OCI-LY3 (cell line): ENCODE results near the gene METTL5.
A peak's percentile ranks its signal among the peaks of the same experiment; 100 is the strongest.

Experiments
- H2AFZ ChIP-seq: fragments of 200-600, 300-600 bp; shearing (Covaris generic); 2 replicates; pipeline ENCODE4 v1.6.0; 2014; ENCODE audit warnings: antibody characterized with exemption, low read depth, low read length
- H3K27ac ChIP-seq: fragments of 200-600, 300-600 bp; sonication (generic); 2 replicates; pipeline ENCODE4 v1.5.1; 2014; ENCODE audit warnings: mild to moderate bottlenecking, low read length, moderate library complexity, mixed read lengths
- H3K27me3 ChIP-seq: fragments of 200-600, 300-600 bp; sonication (generic); 2 replicates; pipeline ENCODE4 v1.6.1; 2014; ENCODE audit warnings: low read depth, low read length, mixed read lengths
- H3K36me3 ChIP-seq: fragments of 200-600, 300-600 bp; sonication (generic); replicated peaks from 2 replicates; pipeline ENCODE3; 2014; ENCODE audit warnings: low read depth, low read length, mixed read lengths
- H3K4me1 ChIP-seq: fragments of 300-600, 200-600 bp; sonication (generic); 2 replicates; pipeline ENCODE4 v1.6.1; 2014; ENCODE audit warnings: low read length, mixed read lengths
- H3K4me2 ChIP-seq: fragments of 200-600, 300-600 bp; sonication (generic); 2 replicates; pipeline ENCODE4 v1.6.1; 2014; ENCODE audit warnings: low read length, mixed read lengths
- H3K4me3 ChIP-seq: fragments of 300-600, 200-600 bp; sonication (generic); 2 replicates; pipeline ENCODE4 v1.5.1; 2014; ENCODE audit warnings: antibody characterized with exemption, mild to moderate bottlenecking, low read length, moderate library complexity
- H3K79me2 ChIP-seq: fragments of 300-600, 200-600 bp; shearing (Covaris generic); 2 replicates; pipeline ENCODE4 v1.6.1; 2014; ENCODE audit warnings: mild to moderate bottlenecking, low read length, mixed read lengths
- H3K9ac ChIP-seq: fragments of 300-600, 200-600 bp; shearing (Covaris generic); 2 replicates; pipeline ENCODE4 v1.6.0; 2014; ENCODE audit warnings: mild to moderate bottlenecking, low read length, moderate library complexity
- H3K9me3 ChIP-seq: fragments of 200-600, 300-600 bp; shearing (Covaris generic); 2 replicates; pipeline ENCODE4 v1.6.1; 2014; ENCODE audit warnings: low read length, mixed read lengths; ENCODE audit not compliant: insufficient read depth
- H4K20me1 ChIP-seq: fragments of 200-600, 300-600 bp; sonication (generic); 2 replicates; pipeline ENCODE4 v1.6.1; 2016; ENCODE audit warnings: low read length, mixed read lengths; ENCODE audit not compliant: insufficient read depth
- EZH2phosphoT487 ChIP-seq: fragments of 200-600 bp; shearing (Covaris generic); IDR thresholded peaks from 2 replicates; pipeline ENCODE4 v1.6.1; 2018; ENCODE audit warnings: antibody characterized with exemption, mixed run types, low read depth
- TF ChIP-seq, protein P1 (sequence below): fragments of 200-600, 300-600 bp; sonication (generic); IDR thresholded peaks from 2 replicates; pipeline ENCODE4 v1.5.1; 2014; ENCODE audit warnings: antibody characterized with exemption, low read length, low read depth

METTL5 gene

DNA sequence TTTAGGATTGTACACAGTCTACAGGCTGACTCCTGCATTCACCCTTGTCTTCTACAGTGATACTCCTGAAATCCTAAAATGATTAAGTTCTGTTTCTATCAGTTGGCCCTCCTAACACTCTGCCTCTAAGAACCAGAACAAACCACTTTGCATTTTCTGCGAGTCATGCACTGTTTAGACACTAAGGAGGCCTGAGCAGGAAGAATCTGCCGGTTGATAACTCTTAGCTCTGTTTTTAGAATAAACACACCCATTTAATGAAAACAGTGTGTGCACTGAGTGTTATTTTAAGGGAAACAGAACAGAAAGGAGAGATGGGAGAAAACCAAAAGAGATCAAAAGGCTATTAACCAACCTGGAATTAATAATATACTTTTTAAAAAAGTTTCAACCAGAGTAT, 48.9 kb downstream of the METTL5 start:
- peak overlapping the region; percentile 36 for H3K4me2 ChIP-seq
- H3K4me1 ChIP-seq = peaks cover 14% of the 10 kb centered on the region
- no peaks in the 10 kb centered on the region for H3K36me3 ChIP-seq
- no peaks in the 10 kb centered on the region for H3K27me3 ChIP-seq
- H4K20me1 ChIP-seq = no peaks in the 10 kb centered on the region
- no peaks in the 10 kb centered on the region for H3K79me2 ChIP-seq
- no peak overlapping the region for H3K4me3 ChIP-seq
- H3K9me3 ChIP-seq = no peaks in the 10 kb centered on the region
- H3K27ac ChIP-seq = no peak overlapping the region
- no peak overlapping the region for H2AFZ ChIP-seq
- 0 out of 2 replicates have a peak overlapping the region, but pooled peaks have one; percentile 1 for H3K9ac ChIP-seq
- TF ChIP-seq, protein P1, sequence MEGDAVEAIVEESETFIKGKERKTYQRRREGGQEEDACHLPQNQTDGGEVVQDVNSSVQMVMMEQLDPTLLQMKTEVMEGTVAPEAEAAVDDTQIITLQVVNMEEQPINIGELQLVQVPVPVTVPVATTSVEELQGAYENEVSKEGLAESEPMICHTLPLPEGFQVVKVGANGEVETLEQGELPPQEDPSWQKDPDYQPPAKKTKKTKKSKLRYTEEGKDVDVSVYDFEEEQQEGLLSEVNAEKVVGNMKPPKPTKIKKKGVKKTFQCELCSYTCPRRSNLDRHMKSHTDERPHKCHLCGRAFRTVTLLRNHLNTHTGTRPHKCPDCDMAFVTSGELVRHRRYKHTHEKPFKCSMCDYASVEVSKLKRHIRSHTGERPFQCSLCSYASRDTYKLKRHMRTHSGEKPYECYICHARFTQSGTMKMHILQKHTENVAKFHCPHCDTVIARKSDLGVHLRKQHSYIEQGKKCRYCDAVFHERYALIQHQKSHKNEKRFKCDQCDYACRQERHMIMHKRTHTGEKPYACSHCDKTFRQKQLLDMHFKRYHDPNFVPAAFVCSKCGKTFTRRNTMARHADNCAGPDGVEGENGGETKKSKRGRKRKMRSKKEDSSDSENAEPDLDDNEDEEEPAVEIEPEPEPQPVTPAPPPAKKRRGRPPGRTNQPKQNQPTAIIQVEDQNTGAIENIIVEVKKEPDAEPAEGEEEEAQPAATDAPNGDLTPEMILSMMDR = no peak

DNA sequence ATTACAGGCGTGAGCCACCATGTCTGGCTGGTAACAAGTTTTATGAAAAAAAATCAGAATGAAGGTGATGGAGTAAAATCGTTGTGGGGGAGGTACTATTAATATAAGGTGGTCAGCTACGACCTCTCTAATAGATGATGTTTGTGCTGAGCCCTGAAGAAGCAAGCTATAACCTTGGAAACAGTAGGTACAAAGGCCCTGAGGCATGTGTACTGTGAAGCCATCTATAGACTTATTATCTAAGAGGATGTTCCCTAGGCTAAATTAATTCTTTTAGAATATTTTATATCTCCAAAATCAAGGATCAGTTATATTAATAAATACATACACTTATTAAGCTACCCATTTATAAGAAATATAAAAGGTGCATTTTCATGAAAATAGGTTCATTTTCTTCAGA, 49.4 kb downstream of the METTL5 start:
- no peak overlapping the region for H2AFZ ChIP-seq
- H3K27me3 ChIP-seq = no peaks in the 10 kb centered on the region
- H3K4me2 ChIP-seq = peak overlapping the region; percentile 36; the same call in 1 of the 2 replicates
- H3K36me3 ChIP-seq = no peaks in the 10 kb centered on the region
- H3K4me3 ChIP-seq = no peak overlapping the region
- no peak overlapping the region for H3K9ac ChIP-seq
- H3K79me2 ChIP-seq = no peaks in the 10 kb centered on the region
- H3K9me3 ChIP-seq = no peaks in the 10 kb centered on the region
- H3K4me1 ChIP-seq = peaks cover 14% of the 10 kb centered on the region
- TF ChIP-seq, protein P1 = no peak
- TF ChIP-seq EZH2phosphoT487 = no peak
- no peak overlapping the region for H3K27ac ChIP-seq
- H4K20me1 ChIP-seq = no peaks in the 10 kb centered on the region

DNA sequence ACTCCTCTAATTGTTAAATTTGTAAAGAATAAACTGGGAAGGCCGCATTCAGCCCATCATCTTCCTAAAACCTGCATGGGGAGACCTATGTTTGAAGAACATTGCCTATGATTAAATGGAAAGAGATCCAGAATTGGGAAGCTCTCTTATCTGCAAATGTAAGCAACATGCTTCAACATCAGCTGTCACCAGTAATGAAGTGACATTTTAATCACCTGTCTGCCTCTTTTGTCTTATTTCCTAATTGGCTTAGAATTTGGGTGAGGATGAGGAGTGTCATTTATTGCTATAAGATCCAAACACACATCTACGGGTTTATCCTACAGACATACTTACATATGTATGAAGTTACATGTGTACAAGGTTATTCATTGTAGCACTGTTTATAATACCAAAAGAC, 52.1 kb downstream of the METTL5 start:
- no peak overlapping the region for H3K4me2 ChIP-seq
- H3K4me1 ChIP-seq = peaks cover 14% of the 10 kb centered on the region
- H4K20me1 ChIP-seq = no peaks in the 10 kb centered on the region
- H3K27me3 ChIP-seq = no peaks in the 10 kb centered on the region
- H3K9ac ChIP-seq = no peak overlapping the region
- no peak overlapping the region for H3K27ac ChIP-seq
- H3K9me3 ChIP-seq = no peaks in the 10 kb centered on the region
- no peaks in the 10 kb centered on the region for H3K79me2 ChIP-seq
- H2AFZ ChIP-seq = no peak overlapping the region
- no peak overlapping the region for H3K4me3 ChIP-seq
- H3K36me3 ChIP-seq = no peaks in the 10 kb centered on the region
- TF ChIP-seq, protein P1 = no peak
- TF ChIP-seq EZH2phosphoT487 = no peak

DNA sequence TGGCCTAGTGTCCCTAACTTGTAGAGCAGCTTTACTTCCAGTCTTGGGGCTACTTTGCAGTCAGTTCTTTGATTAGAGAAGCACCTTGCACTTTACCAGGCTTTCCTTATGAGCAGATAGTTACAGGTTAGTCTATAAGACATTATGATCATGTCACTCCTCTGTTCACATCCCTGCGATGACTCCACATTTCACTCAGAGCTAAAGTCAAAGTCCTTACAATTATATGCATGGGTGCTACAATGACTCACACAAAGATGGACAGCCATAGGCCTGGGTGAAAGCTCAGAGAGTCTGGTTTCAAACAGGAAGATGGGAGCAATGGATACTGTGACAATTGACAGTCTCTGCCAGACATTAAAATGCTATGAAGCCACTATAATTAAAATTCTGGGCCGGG, 53.1 kb downstream of the METTL5 start:
- H3K27me3 ChIP-seq = no peaks in the 10 kb centered on the region
- H3K9ac ChIP-seq = no peak overlapping the region
- H3K9me3 ChIP-seq = no peaks in the 10 kb centered on the region
- no peaks in the 10 kb centered on the region for H4K20me1 ChIP-seq
- no peak for TF ChIP-seq EZH2phosphoT487
- TF ChIP-seq, protein P1 = no peak
- H3K27ac ChIP-seq = no peak overlapping the region
- H3K4me3 ChIP-seq = no peak overlapping the region
- H2AFZ ChIP-seq = no peak overlapping the region
- H3K79me2 ChIP-seq = no peaks in the 10 kb centered on the region
- no peak overlapping the region for H3K4me2 ChIP-seq
- H3K36me3 ChIP-seq = no peaks in the 10 kb centered on the region
- H3K4me1 ChIP-seq = peaks cover 14% of the 10 kb centered on the region
